IMR-90 (cell line): ENCODE results near the gene STAM. TPM values are rescaled to one million over a fixed set of nuclear protein-coding genes. Genes with fewer than 3 reads are reported as not detected.

Source experiments
- ATAC-seq: fragments of 200-7000 bp; cut with Tn5 transposase; 2 replicates; pipeline ENCODE4 v1.9.1; 2020; ENCODE audit warnings: low read depth, mild to moderate bottlenecking, moderate library complexity
- BruUV-seq: library from RNA; stranded (reverse); fragments of 400-500 nt; replicated peaks from 2 replicates; lab custom pipeline; 2021; lab: Mats Ljungman, UMichigan
- CTCF ChIA-PET: fragments of 300-600 bp; formaldehyde crosslinking; extraction: SDS; loops from one replicate; lab custom pipeline; 2021; ENCODE audit warnings: antibody characterized with exemption; lab: Yijun Ruan, JAX
- POLR2A ChIA-PET: fragments of 300-600 bp; sonication (Branson Sonifier 250); formaldehyde crosslinking; loops from one replicate; lab custom pipeline; 2022; ENCODE audit warnings: antibody characterized with exemption; ENCODE audit not compliant: unreplicated experiment; lab: Charles Lee
- DNase-seq: peaks from one replicate; pipeline ENCODE4 v3.0.0; 2013
- H2AFZ ChIP-seq: replicated peaks from 2 replicates; pipeline ENCODE3; 2013; ENCODE audit warnings: low read length, mild to moderate bottlenecking; ENCODE audit not compliant: poor library complexity
- H2AK5ac ChIP-seq: 2 replicates; pipeline ENCODE4 v1.6.1; 2013; ENCODE audit warnings: low read depth, low read length, inconsistent platforms
- H2AK9ac ChIP-seq: replicated peaks from 2 replicates; pipeline ENCODE3; 2013; ENCODE audit warnings: mild to moderate bottlenecking, low read depth, low read length, moderate library complexity; ENCODE audit not compliant: poor library complexity
- H2BK120ac ChIP-seq: 2 replicates; pipeline ENCODE4 v1.6.1; 2013; ENCODE audit warnings: low read depth, low read length, inconsistent platforms
- H2BK15ac ChIP-seq: 3 replicates; pipeline ENCODE4 v1.6.1; 2013; ENCODE audit warnings: low read depth, low read length, inconsistent platforms
- H2BK20ac ChIP-seq: 2 replicates; pipeline ENCODE4 v1.6.1; 2013; ENCODE audit warnings: low read depth, mild to moderate bottlenecking, inconsistent platforms, low read length, moderate library complexity
- H2BK5ac ChIP-seq: 2 replicates; pipeline ENCODE4 v1.6.1; 2013; ENCODE audit warnings: mild to moderate bottlenecking, low read depth, low read length, inconsistent platforms; ENCODE audit not compliant: poor library complexity, severe bottlenecking
- H3K14ac ChIP-seq: replicated peaks from 2 replicates; pipeline ENCODE4 v1.6.1; 2013; ENCODE audit warnings: low read depth, low read length, inconsistent platforms
- H3K18ac ChIP-seq: 2 replicates; pipeline ENCODE4 v1.6.1; 2013; ENCODE audit warnings: low read depth, low read length, control low read depth
- H3K23ac ChIP-seq: 2 replicates; pipeline ENCODE4 v1.6.1; 2013; ENCODE audit warnings: low read depth, low read length, inconsistent platforms
- H3K27ac ChIP-seq: 2 replicates; pipeline ENCODE4 v1.5.1; 2013; ENCODE audit warnings: mild to moderate bottlenecking, control low read depth, low read length; ENCODE audit not compliant: insufficient read depth
- H3K27me3 ChIP-seq: 2 replicates; pipeline ENCODE4 v1.6.1; 2013; ENCODE audit warnings: low read length; ENCODE audit not compliant: control insufficient read depth, insufficient read depth
- H3K36me3 ChIP-seq: 2 replicates; pipeline ENCODE4 v1.6.1; 2013; ENCODE audit warnings: low read length, mixed read lengths; ENCODE audit not compliant: control insufficient read depth, insufficient read depth
- H3K4ac ChIP-seq: 2 replicates; pipeline ENCODE4 v1.6.1; 2013; ENCODE audit warnings: low read depth, low read length, inconsistent platforms
- H3K4me1 ChIP-seq: 2 replicates; pipeline ENCODE4 v1.6.1; 2013; ENCODE audit warnings: low read length, mixed read lengths; ENCODE audit not compliant: control insufficient read depth, insufficient read depth
- H3K4me2 ChIP-seq: 2 replicates; pipeline ENCODE4 v1.6.1; 2013; ENCODE audit warnings: low read depth, mild to moderate bottlenecking, control low read depth, low read length, moderate library complexity
- H3K4me3 ChIP-seq: 2 replicates; pipeline ENCODE4 v1.5.1; 2013; ENCODE audit warnings: low read depth, mild to moderate bottlenecking, control low read depth, low read length, moderate library complexity; ENCODE audit not compliant: insufficient read depth
- H3K56ac ChIP-seq: 2 replicates; pipeline ENCODE4 v1.6.1; 2013; ENCODE audit warnings: low read length, inconsistent platforms; ENCODE audit not compliant: insufficient read depth; ENCODE audit errors: extremely low read depth
- H3K79me1 ChIP-seq, 2 experiments: 2 replicates each; pipeline ENCODE4 v1.6.1; 2013; ENCODE audit warnings: low read length in 2 of 2, inconsistent platforms in 1 of 2, low read depth in 1 of 2
- H3K9ac ChIP-seq: 2 replicates; pipeline ENCODE4 v1.6.1; 2013; ENCODE audit warnings: low read depth, low read length, control low read depth
- H3K9me1 ChIP-seq: 2 replicates; pipeline ENCODE4 v1.6.1; 2013; ENCODE audit warnings: low read length, inconsistent platforms; ENCODE audit not compliant: insufficient read depth
- H3K9me3 ChIP-seq: 2 replicates; pipeline ENCODE4 v1.6.1; 2013; ENCODE audit warnings: low read length; ENCODE audit not compliant: control insufficient read depth, insufficient read depth
- H4K20me1 ChIP-seq: 2 replicates; pipeline ENCODE4 v1.6.1; 2013; ENCODE audit warnings: low read length, inconsistent platforms; ENCODE audit not compliant: insufficient read depth
- H4K5ac ChIP-seq: 2 replicates; pipeline ENCODE4 v1.6.1; 2013; ENCODE audit warnings: mild to moderate bottlenecking, low read depth, low read length, control low read depth
- H4K8ac ChIP-seq, 2 experiments: 2 replicates each; pipeline ENCODE4 v1.6.1; 2013; ENCODE audit warnings: low read depth in 2 of 2, low read length in 2 of 2, control low read depth in 1 of 2, inconsistent platforms in 1 of 2
- H4K91ac ChIP-seq: 2 replicates; pipeline ENCODE4 v1.6.1; 2013; ENCODE audit warnings: low read depth, low read length, inconsistent platforms; ENCODE audit not compliant: insufficient read depth
- BHLHE40 ChIP-seq: fragments of 150-350 bp; IDR thresholded peaks from 2 replicates; pipeline ENCODE4 v1.6.1; 2016; ENCODE audit warnings: mild to moderate bottlenecking, low read depth, low read length
- CEBPB ChIP-seq: IDR thresholded peaks from 2 replicates; pipeline ENCODE4 v1.6.1; 2012; ENCODE audit warnings: low read depth, low read length, improper control_type of control experiment
- CHD1 ChIP-seq: IDR thresholded peaks from 2 replicates; pipeline ENCODE4 v1.6.1; 2012; ENCODE audit warnings: low read depth, low read length, improper control_type of control experiment
- CTCF ChIP-seq: conservative IDR thresholded peaks from 2 replicates; pipeline ENCODE4 v1.5.1; 2012; ENCODE audit warnings: mild to moderate bottlenecking, low read depth, low read length, improper control_type of control experiment
- ELK1 ChIP-seq: fragments of 150-350 bp; IDR thresholded peaks from 2 replicates; pipeline ENCODE4 v1.6.1; 2016; ENCODE audit warnings: low read depth, mild to moderate bottlenecking, low read length, moderate library complexity, borderline replicate concordance
- FOS ChIP-seq: fragments of 150-350 bp; IDR thresholded peaks from 2 replicates; pipeline ENCODE4 v1.6.1; 2016; ENCODE audit warnings: low read depth, low read length
- MAFK ChIP-seq: IDR thresholded peaks from 2 replicates; pipeline ENCODE4 v1.6.1; 2012; ENCODE audit warnings: low read depth, low read length, improper control_type of control experiment
- MAZ ChIP-seq: IDR thresholded peaks from 2 replicates; pipeline ENCODE4 v1.6.1; 2012; ENCODE audit warnings: low read depth, mild to moderate bottlenecking, low read length, improper control_type of control experiment, moderate library complexity, borderline replicate concordance
- MXI1 ChIP-seq: IDR thresholded peaks from 2 replicates; pipeline ENCODE4 v1.6.1; 2012; ENCODE audit warnings: low read depth, mild to moderate bottlenecking, low read length, moderate library complexity, borderline replicate concordance
- NFE2L2 ChIP-seq: fragments of 150-350 bp; IDR thresholded peaks from 2 replicates; pipeline ENCODE4 v1.6.1; 2016; ENCODE audit warnings: low read depth, mild to moderate bottlenecking, low read length
- POLR2A ChIP-seq: IDR thresholded peaks from 2 replicates; pipeline ENCODE4 v1.6.1; 2012; ENCODE audit warnings: mild to moderate bottlenecking, low read depth, low read length
- RAD21 ChIP-seq: IDR thresholded peaks from 2 replicates; pipeline ENCODE4 v1.6.1; 2012; ENCODE audit warnings: low read length, improper control_type of control experiment
- RCOR1 ChIP-seq: IDR thresholded peaks from 2 replicates; pipeline ENCODE4 v1.6.1; 2012; ENCODE audit warnings: mild to moderate bottlenecking, low read length, improper control_type of control experiment; ENCODE audit not compliant: insufficient replicate concordance
- RFX5 ChIP-seq: IDR thresholded peaks from 2 replicates; pipeline ENCODE4 v1.8.0; 2012; ENCODE audit warnings: low read depth, mild to moderate bottlenecking, low read length, moderate library complexity
- SMC3 ChIP-seq: fragments of 150-350 bp; IDR thresholded peaks from 2 replicates; pipeline ENCODE4 v1.6.1; 2016; ENCODE audit warnings: low read depth, mild to moderate bottlenecking, antibody characterized with exemption, low read length, moderate library complexity
- USF2 ChIP-seq: fragments of 150-350 bp; IDR thresholded peaks from 2 replicates; pipeline ENCODE4 v1.6.1; 2017; ENCODE audit warnings: mild to moderate bottlenecking, antibody characterized with exemption, low read length, low read depth
- whole genome bisulfite sequencing, 2 experiments: methylation state at CpG; one replicate each; pipeline versions ENCODE4 v1.1.5 to v1.1.7; 2013; ENCODE audit warnings: missing lambda C conversion rate in 2 of 2; ENCODE audit not compliant: insufficient read length in 1 of 2; ENCODE audit errors: extremely low coverage in 2 of 2; 5-methylcytosine and 5-hydroxymethylcytosine counted together
- dilution Hi-C: fragments of 300-500 bp; cut with HindIII; formaldehyde crosslinking; loops from one replicate; pipeline ENCODE4 v1.14.3; 2018; ENCODE audit warnings: low sequenced_read_pairs; ENCODE audit not compliant: unreplicated experiment
- in situ Hi-C: fragments of 300-500 bp; cut with MboI; formaldehyde crosslinking; loops from 3 replicates; pipeline ENCODE4 v1.14.3; 2019; ENCODE audit warnings: low sequenced_read_pairs, inconsistent platforms, mixed read lengths
- intact Hi-C: fragments of 100-400 bp; cut with micrococcal nuclease; formaldehyde crosslinking; loops from 2 replicates; pipeline ENCODE4 v1.10.0; 2022
- polyA plus RNA-seq, 3 experiments: library from polyadenylated mRNA; depleted of rRNA; stranded (reverse); fragments of >200 nt; gene quantifications; 2 replicates each; pipeline ENCODE4 v1.2.3, GENCODE V29; 2012; ENCODE audit warnings: low replicate concordance in 1 of 3
- total RNA-seq: library from RNA; depleted of rRNA; stranded (reverse); fragments of >200 nt; gene quantifications from 2 replicates; pipeline ENCODE4 v1.2.3, GENCODE V29; 2012

Gene STAM
- total and polyA plus RNA-seq, 2 of the 4 experiments (the other 2 are of a cell fraction), result 22.9 to 23.3 TPM

- H3K23ac ChIP-seq, result no peak overlapping the region
- no peak overlapping the region for H3K4me3 ChIP-seq
- WGBS, 2 experiments, result no CpG with 5 or more reads among the region's 6 CpGs
- H2AFZ ChIP-seq, result no peak overlapping the region
- no peak overlapping the region for H4K91ac ChIP-seq
- no peak for ATAC-seq
- H3K9me3 ChIP-seq, result no peaks in the 10 kb centered on the region
- H3K9me1 ChIP-seq, result 0 out of 2 replicates have a peak, but pooled peaks cover 2% of the 10 kb centered on the region
- H3K27me3 ChIP-seq, result no peaks in the 10 kb centered on the region
- TF ChIP-seq CHD1 (no peak), RFX5 (no peak), RAD21 (no peak), MAZ (no peak), MXI1 (no peak), SMC3 (no peak), NFE2L2 (no peak), RCOR1 (no peak), ELK1 (no peak), CEBPB (no peak), CTCF (no peak), POLR2A (no peak), BHLHE40 (no peak), USF2 (no peak), MAFK (no peak), FOS (no peak)
- H3K79me1 ChIP-seq, result no peaks in the 10 kb centered on the region
- H3K4ac ChIP-seq, result no peak overlapping the region
- CTCF ChIA-PET, result no interaction called here
- H3K27ac ChIP-seq, result no peak overlapping the region
- no peak overlapping the region for H2AK9ac ChIP-seq
- no peak overlapping the region for H2AK5ac ChIP-seq
- no peak overlapping the region for H4K5ac ChIP-seq
- DNase-seq, result no peak
- no peak overlapping the region for H3K18ac ChIP-seq
- in situ Hi-C loops, result no loop called here
- H3K4me2 ChIP-seq, result no peak overlapping the region
- H3K9ac ChIP-seq, result no peak overlapping the region
- dilution Hi-C loops, result no loop called here
- no peaks in the 10 kb centered on the region for H3K4me1 ChIP-seq
- no peaks in the 10 kb centered on the region for H3K36me3 ChIP-seq
- no peak overlapping the region for H2BK15ac ChIP-seq
- no peak overlapping the region for H3K14ac ChIP-seq
- intact Hi-C loops, result no loop called here
- H2BK20ac ChIP-seq, result no peak overlapping the region
- no peaks in the 10 kb centered on the region for H4K20me1 ChIP-seq
- H2BK120ac ChIP-seq, result no peak overlapping the region
- H4K8ac ChIP-seq, result no peak overlapping the region
- H2BK5ac ChIP-seq, result no peak overlapping the region
- H3K56ac ChIP-seq, result no peak overlapping the region
- POLR2A ChIA-PET, result no interaction called here
- BruUV-seq, result no TSS peak
These were observed 85.7 kb downstream of the STAM start for GRCh38 chr10:17729630-17730029.
